GM12891 (cell line): ENCODE data around the gene MEI4. TPM values are rescaled to one million over a fixed set of nuclear protein-coding genes. Genes with fewer than 3 reads are reported as not detected.

ENCODE experiments used
- DNase-seq: peaks from one replicate; pipeline ENCODE4 v3.0.0; 2011; ENCODE audit warnings: low spot score; ENCODE audit not compliant: insufficient read length
- FAIRE-seq: peaks from 2 replicates; lab custom pipeline; 2011; peaks lifted over from hg19 to GRCh38; lab: Jason Lieb, UNC
- PAX5 ChIP-seq: IDR thresholded peaks from 2 replicates; pipeline ENCODE4 v1.6.1; 2011; ENCODE audit warnings: low read length, moderate library complexity, mild to moderate bottlenecking; ENCODE audit not compliant: insufficient read depth, severe bottlenecking
- POLR2A ChIP-seq: IDR thresholded peaks from 2 replicates; pipeline ENCODE4 v1.6.1; 2011; ENCODE audit warnings: low read depth, low read length, control low read depth
- POLR2AphosphoS5 ChIP-seq: IDR thresholded peaks from 2 replicates; pipeline ENCODE4 v1.6.1; 2011; ENCODE audit warnings: low read depth, low read length, control low read depth
- POU2F2 ChIP-seq: IDR thresholded peaks from 2 replicates; pipeline ENCODE4 v1.6.1; 2011; ENCODE audit warnings: low read depth, mild to moderate bottlenecking, control low read depth, low read length, moderate library complexity
- SPI1 ChIP-seq: IDR thresholded peaks from 2 replicates; pipeline ENCODE4 v1.6.1; 2011; ENCODE audit warnings: low read depth, low read length, control low read depth
- TAF1 ChIP-seq: IDR thresholded peaks from 2 replicates; pipeline ENCODE4 v1.6.1; 2011; ENCODE audit warnings: low read depth, low read length, control low read depth
- polyA plus RNA-seq: library from polyadenylated mRNA; unstranded; fragments of >200 nt; gene quantifications from one replicate; pipeline ENCODE4 v1.2.1, GENCODE V29; 2012; ENCODE audit warnings: low read depth, missing spikeins, inconsistent platforms; ENCODE audit not compliant: missing spikeins

MEI4 gene
- polyA plus RNA-seq = not detected

- FAIRE-seq (no peak), DNase-seq (no peak)
- TF ChIP-seq POLR2A (no peak), SPI1 (no peak)
Measured at GRCh38 chr6:77652739-77653138, at the start of gene MEI4. Gene MEI4 (plus strand): TSS chr6:77653039. CDS start chr6:77690672, 37,633 bp downstream.

- DNase-seq (no peak), FAIRE-seq (no peak)
- TF ChIP-seq PAX5 (no peak), SPI1 (no peak), POLR2AphosphoS5 (no peak), POLR2A (no peak), TAF1 (no peak), POU2F2 (no peak)
Measured at GRCh38 chr6:77604476-77604875, 48.4 kb upstream of the MEI4 start.

GRCh38 chr6:77607004-77607403 lies 45.8 kb upstream of the MEI4 start:
- TF ChIP-seq PAX5 = no peak
- TF ChIP-seq TAF1 = no peak
- TF ChIP-seq SPI1 = no peak
- TF ChIP-seq POLR2A = no peak
- TF ChIP-seq POU2F2 = no peak
- TF ChIP-seq POLR2AphosphoS5 = no peak
- DNase-seq (no peak), FAIRE-seq (no peak)

- DNase-seq (no peak), FAIRE-seq (no peak)
- TF ChIP-seq POU2F2 = no peak
- no peak for TF ChIP-seq SPI1
- TF ChIP-seq PAX5 = no peak
Measured at GRCh38 chr6:77609106-77609505, 43.7 kb upstream of the MEI4 start.

GRCh38 chr6:77619114-77619513 lies 33.7 kb upstream of the MEI4 start:
- DNase-seq (no peak), FAIRE-seq (no peak)
- TF ChIP-seq SPI1 = no peak
- no peak for TF ChIP-seq POLR2A
- TF ChIP-seq POU2F2 = no peak
- TF ChIP-seq POLR2AphosphoS5 = no peak
- TF ChIP-seq PAX5 = no peak
- no peak for TF ChIP-seq TAF1

GRCh38 chr6:77620278-77620882 lies 32.5 kb upstream of the MEI4 start:
- DNase-seq = no peak
- no peak for FAIRE-seq
- TF ChIP-seq POU2F2 (no peak), TAF1 (no peak)

- FAIRE-seq (no peak), DNase-seq (no peak)
- TF ChIP-seq POLR2AphosphoS5 = no peak
- no peak for TF ChIP-seq TAF1
- no peak for TF ChIP-seq POU2F2
- TF ChIP-seq SPI1 = no peak
- TF ChIP-seq PAX5 = no peak
- TF ChIP-seq POLR2A = no peak
Measured at GRCh38 chr6:77624515-77624914, 28.3 kb upstream of the MEI4 start.

GRCh38 chr6:77626426-77626825 lies 26.4 kb upstream of the MEI4 start:
- TF ChIP-seq TAF1 (no peak), POU2F2 (no peak)
- FAIRE-seq = no peak
- no peak for DNase-seq

GRCh38 chr6:77630014-77630413 lies 22.8 kb upstream of the MEI4 start:
- TF ChIP-seq SPI1 (no peak), TAF1 (no peak), POLR2A (no peak), POU2F2 (no peak), POLR2AphosphoS5 (no peak), PAX5 (no peak)
- FAIRE-seq (no peak), DNase-seq (no peak)

- TF ChIP-seq PAX5 = no peak
- TF ChIP-seq POLR2AphosphoS5 = no peak
- no peak for TF ChIP-seq POU2F2
- no peak for TF ChIP-seq POLR2A
- no peak for TF ChIP-seq SPI1
- no peak for TF ChIP-seq TAF1
- no peak for FAIRE-seq
- no peak for DNase-seq
Measured at GRCh38 chr6:77633471-77633870, 19.4 kb upstream of the MEI4 start.

- TF ChIP-seq SPI1 = no peak
- no peak for TF ChIP-seq POU2F2
- TF ChIP-seq POLR2AphosphoS5 = no peak
- TF ChIP-seq POLR2A = no peak
- no peak for TF ChIP-seq PAX5
- FAIRE-seq = no peak
- no peak for DNase-seq
Measured at GRCh38 chr6:77633993-77634715, 18.7 kb upstream of the MEI4 start.
